Nephron (organoid): ENCODE results near the gene APBA1.

Source experiments
- H3K27ac Mint-ChIP-seq, 3 experiments: 2 replicates each; pipeline ENCODE4 v1.8.0; 2020; ENCODE audit warnings: mixed read lengths in 3 of 3, mild to moderate bottlenecking in 2 of 3, moderate library complexity in 1 of 3
- H3K27me3 Mint-ChIP-seq: 2 replicates; pipeline ENCODE4 v1.8.0; 2021; ENCODE audit warnings: low read depth, mild to moderate bottlenecking, moderate library complexity, mixed read lengths
- H3K36me3 Mint-ChIP-seq: 2 replicates; pipeline ENCODE4 v1.8.0; 2020; ENCODE audit warnings: low read depth, mixed read lengths
- H3K4me1 Mint-ChIP-seq: 2 replicates; pipeline ENCODE4 v1.8.0; 2020; ENCODE audit warnings: mixed read lengths
- H3K4me3 Mint-ChIP-seq, 3 experiments: 2 replicates each; pipeline ENCODE4 v1.8.0; 2020; ENCODE audit warnings: mild to moderate bottlenecking in 3 of 3, mixed read lengths in 3 of 3, moderate library complexity in 2 of 3
- H3K9me3 Mint-ChIP-seq: 2 replicates; pipeline ENCODE4 v1.8.0; 2020; ENCODE audit warnings: mixed read lengths
- CTCF ChIP-seq, 3 experiments: fragments of 200-600 bp; sonication (generic); IDR thresholded peaks; one replicate each; pipeline ENCODE4 v1.5.0; 2021; ENCODE audit warnings: antibody characterized with exemption in 3 of 3; ENCODE audit not compliant: unreplicated experiment in 3 of 3

APBA1 gene

DNA sequence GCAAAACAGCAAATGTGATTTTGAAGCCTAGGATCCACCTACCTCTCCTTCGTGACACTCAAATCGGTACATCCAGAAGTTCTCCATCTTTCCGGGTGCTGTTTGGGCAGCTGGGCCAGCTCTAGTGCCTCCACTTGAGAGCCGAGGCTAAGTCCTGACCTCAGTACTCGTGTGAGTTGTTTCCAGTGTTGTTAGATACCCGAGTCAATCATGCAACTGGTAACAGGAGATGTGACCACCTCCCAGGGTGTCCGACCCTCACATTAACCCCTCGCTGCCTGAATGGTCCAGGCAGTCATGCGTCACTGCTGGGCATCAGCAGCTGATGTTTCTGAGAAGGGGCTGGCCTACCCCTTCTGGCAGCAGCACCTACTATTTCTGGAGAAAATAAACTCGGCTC lies 176.9 kb downstream of the APBA1 start:
- no peaks in the 10 kb centered on the region for H3K9me3 Mint-ChIP-seq
- peaks cover 7% of the 10 kb centered on the region for H3K4me1 Mint-ChIP-seq
- no peak for TF ChIP-seq CTCF (IDR thresholded peaks at IDR 0.05; ENCODE audit: unreplicated experiment in 3 of 3)
- H3K4me3 Mint-ChIP-seq = no peak overlapping the region
- H3K36me3 Mint-ChIP-seq = no peaks in the 10 kb centered on the region
- H3K27ac Mint-ChIP-seq = no peak overlapping the region
- H3K27me3 Mint-ChIP-seq = no peaks in the 10 kb centered on the region

DNA sequence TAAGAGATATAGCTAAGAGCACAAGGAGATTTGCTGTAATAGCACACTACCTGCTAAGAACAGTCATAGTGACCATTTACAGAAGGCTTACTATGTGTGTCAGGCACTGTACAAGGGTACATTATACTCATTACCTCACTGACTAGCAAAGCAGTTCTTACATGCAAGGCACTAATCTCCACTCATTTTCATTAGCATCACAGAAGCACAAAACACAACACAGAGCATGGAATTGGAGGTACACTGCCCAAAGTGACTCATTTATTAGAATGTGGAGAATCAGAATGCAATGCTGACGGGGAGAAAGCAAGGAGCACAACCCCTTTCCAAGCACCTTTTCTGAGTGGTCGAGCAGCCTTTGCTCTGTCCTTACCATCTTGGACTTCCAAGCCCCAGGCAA lies 177.4 kb downstream of the APBA1 start:
- no peak overlapping the region for H3K27ac Mint-ChIP-seq
- H3K4me3 Mint-ChIP-seq = no peak overlapping the region
- TF ChIP-seq CTCF (IDR thresholded peaks at IDR 0.05; ENCODE audit: unreplicated experiment in 3 of 3) = no peak
- H3K9me3 Mint-ChIP-seq = no peaks in the 10 kb centered on the region
- peaks cover 5% of the 10 kb centered on the region for H3K4me1 Mint-ChIP-seq
- no peaks in the 10 kb centered on the region for H3K27me3 Mint-ChIP-seq
- no peaks in the 10 kb centered on the region for H3K36me3 Mint-ChIP-seq

DNA sequence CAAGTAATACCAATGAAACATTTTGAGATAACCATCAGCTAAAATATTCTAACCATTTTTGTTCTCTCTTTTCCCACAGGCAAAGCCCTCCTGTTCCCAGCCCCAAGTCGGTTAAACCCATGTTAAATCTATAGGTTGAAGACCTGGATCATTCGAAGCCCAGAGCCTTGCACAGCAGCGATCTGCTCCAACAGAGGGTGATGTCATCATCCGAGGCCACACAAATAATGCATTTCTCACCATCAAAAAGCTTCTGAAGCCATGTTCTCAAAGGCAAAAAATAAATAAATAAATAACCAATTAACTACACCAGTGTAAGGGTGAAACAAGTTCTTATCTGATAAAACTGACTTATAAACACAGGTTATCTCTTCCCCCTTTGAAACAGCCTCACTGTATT lies 178.0 kb downstream of the APBA1 start:
- H3K27me3 Mint-ChIP-seq = no peaks in the 10 kb centered on the region
- peaks cover 5% of the 10 kb centered on the region for H3K4me1 Mint-ChIP-seq
- TF ChIP-seq CTCF (IDR thresholded peaks at IDR 0.05; ENCODE audit: unreplicated experiment in 3 of 3) = no peak
- no peak overlapping the region for H3K4me3 Mint-ChIP-seq
- no peaks in the 10 kb centered on the region for H3K9me3 Mint-ChIP-seq
- H3K36me3 Mint-ChIP-seq = no peaks in the 10 kb centered on the region
- H3K27ac Mint-ChIP-seq = no peak overlapping the region

GRCh38 chr9:69486498-69486897 lies 185.7 kb downstream of the APBA1 start:
- no peaks in the 10 kb centered on the region for H3K4me1 Mint-ChIP-seq
- no peaks in the 10 kb centered on the region for H3K36me3 Mint-ChIP-seq
- H3K27ac Mint-ChIP-seq = no peak overlapping the region
- H3K4me3 Mint-ChIP-seq = no peak overlapping the region
- H3K27me3 Mint-ChIP-seq = no peaks in the 10 kb centered on the region
- no peak for TF ChIP-seq CTCF (IDR thresholded peaks at IDR 0.05; ENCODE audit: unreplicated experiment in 3 of 3)
- peaks cover 6% of the 10 kb centered on the region for H3K9me3 Mint-ChIP-seq

DNA sequence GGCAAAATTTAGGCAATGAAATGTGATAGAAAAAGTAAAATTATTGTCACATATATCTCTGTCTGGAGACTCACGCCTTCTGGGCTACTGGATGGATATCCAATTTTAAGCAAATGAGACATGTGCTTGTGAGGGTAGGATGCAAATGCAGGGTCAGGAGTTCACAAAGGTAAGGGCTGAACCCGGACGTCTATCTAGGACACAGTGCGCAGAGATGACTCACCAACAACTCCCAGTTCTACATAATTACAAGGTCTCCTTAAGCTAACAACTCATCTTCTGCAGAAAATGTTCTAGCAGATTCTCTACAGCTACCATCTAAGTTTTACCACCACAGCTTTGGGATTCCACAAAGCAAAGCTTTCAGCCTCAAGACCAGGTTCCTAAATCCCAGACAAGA lies 186.7 kb downstream of the APBA1 start:
- Mint-ChIP-seq H3K4me1 (no peaks in the 10 kb centered on the region), H3K36me3 (no peaks in the 10 kb centered on the region), H3K4me3 (no peak overlapping the region), H3K27me3 (no peaks in the 10 kb centered on the region), H3K27ac (no peak overlapping the region), H3K9me3 (peaks cover 6% of the 10 kb centered on the region)
- no peak for TF ChIP-seq CTCF (IDR thresholded peaks at IDR 0.05; ENCODE audit: unreplicated experiment in 3 of 3)

DNA sequence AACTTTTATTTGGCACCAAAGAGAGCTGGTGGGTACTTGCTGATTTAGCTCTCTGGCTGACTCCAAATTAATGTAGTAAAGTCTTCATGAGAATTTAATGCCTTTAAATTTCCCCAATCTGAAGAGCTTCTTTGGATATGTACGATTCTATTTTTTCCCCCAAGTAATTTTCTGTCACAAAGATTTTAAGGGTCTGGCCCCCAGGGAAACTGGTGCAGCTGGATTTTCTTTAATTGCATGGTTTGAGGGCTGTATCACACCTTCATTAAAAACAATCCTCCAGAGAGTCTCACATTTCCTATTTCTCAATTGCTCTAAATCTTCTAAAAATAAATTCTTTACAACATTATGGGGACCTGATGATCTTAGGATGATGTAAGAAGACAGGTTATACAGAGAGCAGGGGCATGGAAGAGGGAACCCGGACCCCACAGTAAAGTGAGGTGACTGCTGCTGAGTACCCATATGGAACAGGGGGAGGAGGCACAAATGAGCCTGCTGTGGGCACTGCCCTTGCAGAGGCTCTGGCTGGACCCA lies 188.2 kb downstream of the APBA1 start:
- TF ChIP-seq CTCF (IDR thresholded peaks at IDR 0.05; ENCODE audit: unreplicated experiment in 3 of 3) = no peak
- Mint-ChIP-seq H3K9me3 (peaks cover 6% of the 10 kb centered on the region), H3K36me3 (no peaks in the 10 kb centered on the region), H3K27me3 (no peaks in the 10 kb centered on the region), H3K4me3 (no peak overlapping the region), H3K4me1 (no peaks in the 10 kb centered on the region), H3K27ac (no peak overlapping the region)
